NCI-H524 (cell line): ENCODE data around the gene CTU1.
"Not testable (repeated sequence)": the region's sequence is repeated elsewhere in the genome, so short reads cannot be mapped to it uniquely, and the experiment has no call there.

Source experiments
- DNase-seq, 2 experiments: peaks; one replicate each; lab custom pipeline; 2025; lab: John Stamatoyannopoulos, UW

Gene CTU1

DNA sequence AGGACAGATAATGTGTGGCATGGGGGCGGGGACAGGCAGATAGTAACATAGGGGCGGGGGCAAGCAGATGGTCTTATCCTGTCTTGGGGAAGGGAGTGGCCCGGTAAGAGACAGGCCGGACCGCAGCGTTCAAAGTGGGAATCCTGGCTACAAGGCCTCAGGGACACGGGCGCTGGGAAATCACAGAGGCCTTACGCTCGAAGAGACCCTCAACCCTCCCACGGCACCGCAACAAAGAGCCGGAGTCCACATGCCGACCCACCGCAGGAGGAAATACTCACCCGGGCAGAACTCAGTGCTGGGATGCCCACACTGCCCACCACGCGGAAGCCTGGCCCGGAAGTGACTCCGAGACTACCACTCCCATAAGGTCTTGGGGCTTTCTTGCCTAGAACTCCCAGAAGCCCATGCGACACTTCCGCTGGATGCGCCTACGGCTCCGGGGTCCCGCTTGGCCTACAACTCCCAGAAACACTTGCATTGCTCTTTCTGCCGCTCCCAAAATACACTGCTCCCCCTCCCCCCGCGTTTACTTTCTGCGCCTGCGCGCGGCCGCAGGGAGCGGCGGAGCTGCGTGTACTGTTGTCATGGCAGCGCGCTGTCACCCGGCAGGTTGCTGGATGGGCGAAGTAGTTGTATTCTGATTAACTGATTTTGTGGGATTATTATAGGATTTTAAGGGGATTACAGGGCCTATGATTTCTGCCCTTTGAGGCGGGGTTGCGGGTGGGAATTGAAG is at the start of gene CTU1:
TSS of gene CTU1 (minus strand) at position 344 of the 739 bp plus-strand sequence. CDS start 3,840 bp downstream, outside the sequence.
- DNase-seq = peak; percentile 99 to 100

- no peak for DNase-seq
These were observed 49.1 kb upstream of the CTU1 start for GRCh38 chr19:51157265-51157664.

DNA sequence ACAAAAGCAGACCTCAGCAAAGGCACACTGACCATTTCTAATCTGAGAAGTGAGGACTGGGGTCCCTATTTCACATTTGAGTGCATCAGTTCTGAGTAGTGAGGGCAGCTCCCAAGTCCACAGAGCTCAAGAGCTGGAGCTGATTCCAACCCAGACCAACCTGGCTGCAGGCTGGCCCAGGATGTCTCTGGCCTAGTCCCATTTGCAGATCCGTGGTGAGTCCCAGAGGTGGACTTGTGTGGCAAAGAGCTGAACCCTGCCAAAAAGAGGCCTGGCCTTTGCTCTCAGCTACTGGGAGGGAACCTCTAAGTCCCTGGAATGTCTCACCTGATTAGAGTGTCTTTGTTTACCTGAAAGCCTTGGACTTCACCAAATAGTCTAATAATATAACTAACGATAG is 48.5 kb upstream of the CTU1 start:
- DNase-seq = no peak

GRCh38 chr19:51150627-51151026 is 42.4 kb upstream of the CTU1 start:
- no peak for DNase-seq

DNA sequence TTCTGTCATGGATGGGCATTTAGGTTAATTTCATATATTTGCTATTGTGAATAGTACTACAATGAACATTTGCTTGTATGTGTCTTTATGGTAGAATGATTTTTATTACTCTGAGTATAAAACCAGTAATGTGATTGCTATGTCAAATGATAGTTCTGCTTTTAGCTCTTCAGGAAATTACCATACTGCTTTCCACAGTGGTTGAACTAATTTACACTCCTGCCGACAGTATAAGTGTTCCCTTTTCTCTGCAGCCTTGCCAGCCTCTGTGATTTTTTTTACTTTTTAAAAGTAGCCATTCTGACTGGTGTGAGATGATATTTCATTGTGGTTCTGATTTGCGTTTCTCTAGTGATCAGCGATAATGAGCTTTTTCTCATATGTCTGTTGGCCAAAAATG is 40.4 kb upstream of the CTU1 start:
- no peak for DNase-seq

DNA sequence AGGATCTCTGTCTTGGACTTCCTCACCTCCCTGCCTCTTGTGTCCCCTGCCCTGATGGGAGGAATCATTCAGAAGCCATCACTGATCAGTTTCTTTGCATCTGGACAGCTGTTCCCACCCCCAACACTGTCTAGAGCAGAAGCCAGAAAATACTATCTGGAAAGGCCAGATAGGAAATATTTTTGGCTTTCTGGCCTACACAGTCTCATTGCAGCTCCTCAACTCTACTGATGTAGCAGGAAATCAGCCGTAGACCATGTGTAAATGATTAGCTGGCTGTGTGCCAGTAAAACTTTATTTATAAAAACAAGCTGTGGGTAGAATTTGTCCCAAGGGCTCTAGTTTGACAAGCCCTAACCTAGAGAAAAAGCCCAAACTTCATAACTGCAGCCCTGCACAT is 39.5 kb upstream of the CTU1 start:
- no peak for DNase-seq

- no peak for DNase-seq
These were observed 38.5 kb upstream of the CTU1 start for GRCh38 chr19:51146751-51147150.

- DNase-seq = no peak
These were observed 37.8 kb upstream of the CTU1 start for GRCh38 chr19:51145916-51146493.

- no peak for DNase-seq
These were observed 36.4 kb upstream of the CTU1 start for GRCh38 chr19:51144482-51145045.

DNA sequence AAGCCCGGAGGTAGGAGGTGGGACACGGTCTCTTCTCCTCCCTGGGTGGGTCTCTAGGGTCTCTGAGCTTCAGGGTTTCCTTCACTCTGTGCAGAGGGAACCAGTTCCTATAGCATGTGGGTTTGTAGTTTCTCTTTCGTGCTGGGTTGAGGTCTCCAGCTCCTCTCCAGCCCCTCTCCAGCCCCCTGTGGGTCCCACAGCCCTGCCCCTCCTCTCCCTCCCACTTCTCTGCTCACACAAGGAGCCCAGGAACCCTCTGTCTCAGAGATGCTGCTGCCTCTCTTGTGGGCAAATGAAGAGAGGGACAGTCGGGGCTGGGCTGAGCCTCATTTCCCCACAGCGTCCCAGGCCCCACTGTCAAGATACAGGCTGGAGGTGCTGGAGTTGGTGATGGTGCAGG is 35.3 kb upstream of the CTU1 start:
- no peak for DNase-seq

DNA sequence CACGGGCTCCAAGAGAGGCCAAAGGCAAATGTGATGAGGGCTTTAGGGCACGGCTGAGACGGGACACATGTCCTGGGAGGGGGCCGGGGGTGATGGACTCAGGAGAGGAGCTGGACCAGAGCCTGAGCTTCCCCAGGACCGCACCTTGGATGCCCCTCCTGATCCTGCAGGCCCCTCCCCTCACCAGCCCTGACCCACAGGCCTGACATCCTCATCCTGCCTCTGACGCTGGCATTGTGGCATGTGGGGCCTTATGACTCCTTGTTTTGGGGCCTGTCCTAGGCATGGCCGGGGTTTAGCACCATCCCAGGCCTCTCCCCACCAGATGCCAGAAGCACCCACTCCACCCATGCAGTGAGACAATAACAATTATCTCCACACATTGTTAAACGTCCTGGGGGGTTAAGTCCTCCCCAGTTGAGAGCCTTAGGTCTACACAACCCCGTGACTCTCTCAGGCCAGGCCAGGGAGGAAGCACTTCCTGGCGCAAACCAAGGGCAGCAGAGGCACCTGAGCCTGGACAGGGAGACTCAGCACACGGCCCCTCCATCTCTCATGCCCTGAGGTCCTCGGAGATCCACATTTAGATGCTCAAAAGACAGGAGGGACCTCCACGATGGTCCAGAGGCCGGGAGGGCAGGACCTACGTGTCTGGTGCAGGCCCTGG is 34.7 kb upstream of the CTU1 start:
- not testable (repeated sequence) for DNase-seq

- DNase-seq = no peak
These were observed 33.9 kb upstream of the CTU1 start, which contains the start of gene SIGLEC7 for GRCh38 chr19:51142119-51142518. SIGLEC7 (plus strand) TSS chr19:51142301; CDS start chr19:51142370, 69 bp downstream.

GRCh38 chr19:51141181-51141580 is 33.0 kb upstream of the CTU1 start:
- DNase-seq = no peak

GRCh38 chr19:51140441-51140840 is 32.2 kb upstream of the CTU1 start:
- DNase-seq = no peak

DNA sequence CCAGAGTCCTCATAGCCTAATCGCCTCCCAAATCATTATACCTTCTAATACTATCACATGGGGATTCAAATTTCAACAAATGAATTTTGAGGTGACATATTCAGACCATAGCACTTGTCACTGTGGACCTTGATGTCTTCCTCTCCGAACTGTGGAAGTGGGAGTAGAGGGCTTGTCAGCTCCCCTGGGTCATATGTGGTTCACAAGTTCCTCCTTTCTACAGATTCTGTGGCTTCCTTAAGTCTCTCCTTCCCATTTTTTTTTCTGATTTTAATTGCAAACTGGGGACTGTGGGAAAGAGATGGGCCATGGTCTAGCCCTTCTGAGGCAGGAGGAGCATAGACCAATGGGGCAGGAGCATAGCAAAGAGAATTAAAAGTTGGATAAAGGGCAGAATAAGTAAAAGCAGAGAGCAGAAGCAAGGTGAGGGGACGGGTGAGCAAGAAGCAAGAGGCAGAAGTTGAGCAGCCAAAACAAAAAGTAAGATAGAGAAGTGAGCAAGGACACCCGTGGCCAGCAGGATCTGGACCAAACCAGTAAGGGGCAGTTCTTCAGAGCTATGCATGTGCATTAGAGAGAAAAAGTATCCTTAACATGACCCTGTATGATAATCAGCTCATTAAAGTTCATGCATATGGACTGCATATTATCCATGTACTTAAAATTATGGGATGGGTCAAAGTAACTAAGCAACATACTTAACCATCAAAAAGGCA is 31.2 kb upstream of the CTU1 start:
- DNase-seq = no peak

DNA sequence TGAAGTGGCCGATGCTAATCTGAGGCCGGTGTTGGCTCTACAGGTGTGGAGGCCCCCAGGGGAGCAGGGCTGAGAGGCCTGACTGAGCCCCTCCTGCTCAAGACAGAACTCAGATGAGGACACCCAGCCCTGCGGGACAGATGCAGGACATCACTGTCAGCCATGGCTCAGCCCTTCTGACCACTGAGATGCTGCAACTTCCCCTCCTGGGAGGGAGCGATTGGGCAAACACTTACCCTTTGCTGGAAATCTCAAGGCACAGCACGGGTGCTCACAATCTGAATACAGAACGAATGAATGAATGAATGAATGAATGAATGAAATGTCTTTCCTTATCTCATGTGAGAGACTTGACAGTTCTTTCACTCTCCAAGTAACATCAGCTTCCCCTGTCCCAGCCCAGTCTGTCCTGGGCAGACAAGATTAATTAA is 30.4 kb upstream of the CTU1 start:
- no peak for DNase-seq

DNA sequence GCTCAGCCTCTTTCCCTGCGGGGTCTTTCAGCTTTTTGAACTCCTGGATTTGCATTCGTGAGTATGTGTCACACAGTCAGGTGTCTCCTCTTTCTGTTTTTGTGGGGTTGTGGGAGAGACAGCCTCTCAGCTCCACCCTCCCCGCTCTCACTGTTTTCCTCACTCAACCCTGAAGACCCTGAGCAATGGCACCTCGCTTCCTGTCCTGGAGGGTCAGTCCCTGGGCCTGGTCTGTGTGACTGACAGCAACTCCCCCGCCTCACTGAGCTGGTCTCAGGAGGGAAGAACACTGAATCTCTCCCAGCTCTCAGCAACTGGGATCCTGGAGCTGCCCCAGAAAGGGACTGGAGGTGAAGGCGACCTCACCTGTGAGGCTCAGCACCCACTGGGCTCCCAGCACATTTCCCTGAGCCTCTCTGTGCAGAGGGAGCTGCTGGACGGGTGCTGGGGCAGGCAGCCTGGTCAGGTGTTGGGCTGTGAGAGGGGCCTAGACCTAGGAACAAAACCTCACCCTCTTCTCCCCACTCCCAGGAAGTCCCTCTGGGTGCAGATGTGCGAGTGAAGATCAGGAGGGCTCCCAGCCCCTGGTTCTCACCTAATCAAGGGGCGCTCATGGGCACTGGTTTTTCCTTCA is 29.7 kb upstream of the CTU1 start:
- DNase-seq = no peak

- DNase-seq = no peak
These were observed 28.8 kb upstream of the CTU1 start for GRCh38 chr19:51136851-51137551.

GRCh38 chr19:51135986-51136762 is 28.0 kb upstream of the CTU1 start:
- no peak for DNase-seq

- no peak for DNase-seq
These were observed 26.8 kb upstream of the CTU1 start for GRCh38 chr19:51135004-51135403.
